KMS-11 (cell line): Measurements from ENCODE around the gene USP26.
"Not testable (repeated sequence)": the region's sequence is repeated elsewhere in the genome, so short reads cannot be mapped to it uniquely, and the experiment has no call there.

Experiments used
- H2AFZ ChIP-seq: fragments of 200-600 bp; sonication (generic); 2 replicates; pipeline ENCODE4 v1.6.1; 2016; ENCODE audit warnings: antibody characterized with exemption, mixed run types, low read depth
- H3K27ac ChIP-seq: fragments of 200-600 bp; sonication (generic); 2 replicates; pipeline ENCODE4 v1.6.1; 2016; ENCODE audit warnings: mild to moderate bottlenecking, mixed run types
- H3K27me3 ChIP-seq: fragments of 200-600 bp; sonication (generic); 2 replicates; pipeline ENCODE4 v1.6.1; 2017; ENCODE audit warnings: mild to moderate bottlenecking, low read depth, mixed run types, moderate library complexity; ENCODE audit not compliant: insufficient read depth
- H3K36me3 ChIP-seq: fragments of 200-600 bp; sonication (generic); 2 replicates; pipeline ENCODE4 v1.6.1; 2017; ENCODE audit warnings: mild to moderate bottlenecking, mixed run types; ENCODE audit not compliant: insufficient read depth
- H3K4me1 ChIP-seq: fragments of 200-600 bp; sonication (generic); 2 replicates; pipeline ENCODE4 v1.6.1; 2016; ENCODE audit warnings: mild to moderate bottlenecking, low read depth, mixed run types; ENCODE audit not compliant: poor library complexity, severe bottlenecking
- H3K4me2 ChIP-seq: fragments of 200-600 bp; sonication (generic); 2 replicates; pipeline ENCODE4 v1.7.0; 2016; ENCODE audit warnings: mild to moderate bottlenecking, mixed run types
- H3K4me3 ChIP-seq: fragments of 200-600 bp; sonication (generic); IDR thresholded peaks from 2 replicates; pipeline ENCODE4 v1.6.1; 2017; ENCODE audit warnings: low read depth, low read length, mixed read lengths; ENCODE audit not compliant: insufficient read depth
- H3K79me2 ChIP-seq: fragments of 200-600 bp; sonication (generic); 2 replicates; pipeline ENCODE4 v1.6.1; 2016; ENCODE audit warnings: low read depth, mixed run types; ENCODE audit not compliant: insufficient read depth
- H3K9ac ChIP-seq: fragments of 200-600 bp; sonication (generic); 2 replicates; pipeline ENCODE4 v1.6.1; 2016; ENCODE audit warnings: mild to moderate bottlenecking, mixed run types
- H4K20me1 ChIP-seq: fragments of 200-600 bp; sonication (generic); 2 replicates; pipeline ENCODE4 v1.6.1; 2016; ENCODE audit warnings: mild to moderate bottlenecking, mixed run types; ENCODE audit not compliant: insufficient read depth
- TF ChIP-seq, protein P1 (sequence below): fragments of 200-600 bp; sonication (generic); conservative IDR thresholded peaks from 2 replicates; pipeline ENCODE4 v1.6.1; 2017; ENCODE audit warnings: low read depth, mild to moderate bottlenecking, antibody characterized with exemption, low read length, moderate library complexity, mixed read lengths

Gene USP26

DNA sequence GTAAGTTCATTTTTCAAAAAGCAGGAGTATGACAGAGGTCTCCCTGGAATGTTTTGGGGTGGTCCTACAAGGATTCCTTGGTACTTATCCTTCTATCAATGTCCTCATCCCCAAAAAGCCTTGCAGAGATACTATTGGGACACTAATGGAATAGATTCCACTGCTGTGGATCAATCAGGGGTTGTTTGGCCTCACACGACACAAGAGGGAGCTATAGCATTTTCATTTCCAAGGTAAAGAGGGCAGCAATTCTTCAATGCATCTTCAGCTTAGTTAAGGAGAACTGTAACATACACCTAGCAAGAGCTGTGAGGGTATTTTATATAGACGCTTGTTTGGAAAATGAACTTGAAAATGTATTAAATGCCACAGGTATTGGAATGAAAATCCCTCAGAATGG is 50.9 kb downstream of the USP26 start:
- TF ChIP-seq, protein P1, sequence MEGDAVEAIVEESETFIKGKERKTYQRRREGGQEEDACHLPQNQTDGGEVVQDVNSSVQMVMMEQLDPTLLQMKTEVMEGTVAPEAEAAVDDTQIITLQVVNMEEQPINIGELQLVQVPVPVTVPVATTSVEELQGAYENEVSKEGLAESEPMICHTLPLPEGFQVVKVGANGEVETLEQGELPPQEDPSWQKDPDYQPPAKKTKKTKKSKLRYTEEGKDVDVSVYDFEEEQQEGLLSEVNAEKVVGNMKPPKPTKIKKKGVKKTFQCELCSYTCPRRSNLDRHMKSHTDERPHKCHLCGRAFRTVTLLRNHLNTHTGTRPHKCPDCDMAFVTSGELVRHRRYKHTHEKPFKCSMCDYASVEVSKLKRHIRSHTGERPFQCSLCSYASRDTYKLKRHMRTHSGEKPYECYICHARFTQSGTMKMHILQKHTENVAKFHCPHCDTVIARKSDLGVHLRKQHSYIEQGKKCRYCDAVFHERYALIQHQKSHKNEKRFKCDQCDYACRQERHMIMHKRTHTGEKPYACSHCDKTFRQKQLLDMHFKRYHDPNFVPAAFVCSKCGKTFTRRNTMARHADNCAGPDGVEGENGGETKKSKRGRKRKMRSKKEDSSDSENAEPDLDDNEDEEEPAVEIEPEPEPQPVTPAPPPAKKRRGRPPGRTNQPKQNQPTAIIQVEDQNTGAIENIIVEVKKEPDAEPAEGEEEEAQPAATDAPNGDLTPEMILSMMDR: no peak
- Histone ChIP-seq H3K27ac (no peak overlapping the region), H2AFZ (no peak overlapping the region), H3K36me3 (no peaks in the 10 kb centered on the region), H4K20me1 (no peaks in the 10 kb centered on the region), H3K27me3 (no peaks in the 10 kb centered on the region), H3K4me3 (no peak overlapping the region), H3K4me1 (no peaks in the 10 kb centered on the region), H3K9ac (no peak overlapping the region), H3K4me2 (no peak overlapping the region), H3K79me2 (no peaks in the 10 kb centered on the region)

DNA sequence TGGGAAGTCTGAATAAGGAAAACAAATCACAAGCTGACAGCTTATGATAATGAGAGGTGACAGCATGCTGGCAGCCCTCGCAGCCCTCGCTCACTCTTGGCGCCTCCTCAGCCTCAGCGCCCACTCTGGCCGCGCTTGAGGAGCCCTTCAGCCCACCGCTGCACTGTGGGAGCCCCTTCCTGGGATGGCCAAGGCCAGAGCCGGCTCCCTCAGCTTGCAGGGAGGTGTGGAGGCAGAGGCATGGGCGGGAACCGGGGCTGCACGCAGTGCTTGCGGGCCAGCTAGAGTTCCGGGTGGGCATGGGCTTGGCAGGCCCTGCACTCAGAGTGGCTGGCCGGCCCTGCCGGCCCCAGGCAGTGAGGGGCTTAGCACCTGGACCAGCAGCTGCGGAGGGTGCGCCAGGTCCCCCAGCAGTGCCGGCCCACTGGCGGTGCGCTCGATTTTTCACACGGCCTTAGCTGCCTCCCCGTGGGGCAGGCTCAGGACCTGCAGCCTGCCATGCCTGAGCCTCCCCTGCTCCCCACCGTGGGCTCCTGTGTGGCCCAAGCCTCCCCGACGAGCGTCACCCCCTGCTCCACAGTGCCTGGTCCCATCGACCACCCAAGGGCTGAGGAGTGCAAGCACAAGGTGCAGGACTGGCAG is 52.6 kb downstream of the USP26 start:
- not testable (repeated sequence) for H3K4me1 ChIP-seq, H4K20me1 ChIP-seq, H3K27me3 ChIP-seq, H3K79me2 ChIP-seq, H3K4me3 ChIP-seq, H3K9ac ChIP-seq, H2AFZ ChIP-seq, H3K4me2 ChIP-seq, H3K36me3 ChIP-seq, H3K27ac ChIP-seq

DNA sequence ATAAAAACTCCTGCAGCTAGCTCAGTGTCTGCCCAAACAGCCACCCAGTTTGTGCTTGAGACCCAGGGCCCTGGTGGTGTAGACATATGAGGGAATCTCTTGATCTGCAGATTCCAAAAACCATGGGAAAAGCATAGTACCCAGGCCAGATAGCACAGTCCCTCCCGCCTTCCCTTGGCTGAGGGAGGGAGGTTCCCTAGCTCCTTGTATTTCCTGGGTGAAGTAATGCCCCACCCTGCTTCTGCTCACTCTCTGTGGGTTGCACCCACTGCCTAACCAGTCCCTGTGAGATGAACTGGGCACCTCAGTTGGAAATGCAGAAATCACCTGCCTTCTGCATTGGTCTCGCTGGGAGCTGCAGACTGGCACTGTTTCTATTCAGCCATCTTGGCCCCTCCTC is 54.6 kb downstream of the USP26 start:
- H3K27me3 ChIP-seq: no peaks in the 10 kb centered on the region
- H2AFZ ChIP-seq: no peak overlapping the region
- no peaks in the 10 kb centered on the region for H3K4me1 ChIP-seq
- H3K36me3 ChIP-seq: no peaks in the 10 kb centered on the region
- H3K9ac ChIP-seq: no peak overlapping the region
- TF ChIP-seq, protein P1: no peak
- no peaks in the 10 kb centered on the region for H3K79me2 ChIP-seq
- no peak overlapping the region for H3K27ac ChIP-seq
- H3K4me3 ChIP-seq: no peak overlapping the region
- no peaks in the 10 kb centered on the region for H4K20me1 ChIP-seq
- H3K4me2 ChIP-seq: no peak overlapping the region

DNA sequence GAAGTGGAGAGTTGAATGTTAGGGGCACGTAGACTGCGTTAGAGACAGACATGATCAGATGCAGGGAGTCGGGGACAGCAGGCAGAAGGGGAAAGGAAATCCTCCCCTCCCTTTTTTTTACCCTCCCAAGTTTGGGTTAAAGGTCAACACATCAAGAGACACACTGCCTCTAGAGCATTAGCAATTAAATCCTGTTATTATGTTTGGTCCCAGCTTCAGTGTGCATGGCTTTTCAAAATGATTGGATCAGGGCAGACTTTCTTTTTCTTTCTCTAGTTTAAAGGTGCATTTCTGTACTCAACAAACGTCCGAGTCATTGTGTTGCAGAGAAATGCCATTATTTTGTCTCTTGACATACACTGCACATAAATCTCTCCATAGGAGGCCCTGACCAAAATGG is 63.9 kb downstream of the USP26 start:
- Histone ChIP-seq H3K36me3 (no peaks in the 10 kb centered on the region), H2AFZ (no peak overlapping the region), H3K4me2 (no peak overlapping the region), H3K4me3 (no peak overlapping the region), H3K27me3 (no peaks in the 10 kb centered on the region), H3K4me1 (no peaks in the 10 kb centered on the region), H3K79me2 (no peaks in the 10 kb centered on the region), H4K20me1 (no peaks in the 10 kb centered on the region), H3K27ac (no peak overlapping the region), H3K9ac (no peak overlapping the region)
- TF ChIP-seq, protein P1: no peak

DNA sequence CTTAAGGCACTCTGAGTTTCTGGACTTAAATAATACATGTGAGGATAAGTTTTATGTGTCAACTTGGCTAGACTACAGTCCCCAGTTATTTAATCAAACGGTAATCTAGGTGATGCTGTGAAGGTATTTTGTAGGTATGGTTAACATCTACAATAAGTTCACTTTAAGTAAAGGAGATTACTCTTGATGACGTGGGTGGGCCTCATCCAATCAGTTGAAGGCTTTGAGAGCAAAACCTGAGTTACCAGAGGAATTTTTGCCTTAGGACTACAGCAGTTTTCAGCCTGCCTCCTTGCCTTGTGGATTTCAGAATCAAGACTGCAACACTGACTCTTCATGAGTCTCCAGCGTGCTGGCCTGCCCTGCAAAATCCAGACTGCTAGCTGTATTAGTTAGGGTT is 78.7 kb downstream of the USP26 start:
- Histone ChIP-seq H2AFZ (no peak overlapping the region), H3K4me1 (no peaks in the 10 kb centered on the region), H4K20me1 (no peaks in the 10 kb centered on the region), H3K9ac (no peak overlapping the region), H3K79me2 (no peaks in the 10 kb centered on the region), H3K36me3 (no peaks in the 10 kb centered on the region), H3K4me2 (no peak overlapping the region), H3K4me3 (no peak overlapping the region), H3K27me3 (no peaks in the 10 kb centered on the region), H3K27ac (no peak overlapping the region)
- TF ChIP-seq, protein P1: no peak
